Measurements from ENCODE around the gene FABP1. TPM values are rescaled to one million over a fixed set of nuclear protein-coding genes. Genes with fewer than 3 reads are reported as not detected.

FABP1 gene
- total RNA-seq, 1 donor from 2014 or later: not detected

DNA sequence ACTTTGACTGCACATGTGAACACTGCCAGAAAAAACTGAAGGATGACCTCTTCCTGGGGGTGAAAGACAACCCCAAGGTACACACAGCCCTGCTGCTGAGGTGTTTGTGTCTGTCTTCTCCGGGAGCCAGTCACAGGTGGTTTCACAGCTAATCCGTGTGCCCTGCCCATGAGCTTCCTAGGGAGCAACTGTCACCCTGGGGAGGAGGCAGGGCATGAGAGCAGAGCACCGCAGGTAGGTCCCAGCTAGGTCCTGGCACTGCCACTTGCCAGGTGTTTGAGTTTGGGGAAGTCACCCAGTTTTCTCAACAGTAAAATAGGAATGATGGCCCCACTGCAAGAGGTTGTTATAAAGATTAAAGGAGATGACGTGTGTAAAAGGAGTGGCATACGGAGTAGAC is 31.2 kb downstream of the FABP1 start:
- no peak for DNase-seq (ENCODE audit: low spot score)
- Mint-ChIP-seq H3K36me3 (ENCODE audit: low read depth) (no peaks in the 10 kb centered on the region), H3K27me3 (ENCODE audit: insufficient read depth) (peaks cover 2% of the 10 kb centered on the region), H3K27ac (no peak overlapping the region), H3K4me1 (ENCODE audit: low read depth) (no peaks in the 10 kb centered on the region), H3K4me3 (no peak overlapping the region), H3K9me3 (no peaks in the 10 kb centered on the region)
- intact Hi-C loops (cut with micrococcal nuclease): no loop called here

DNA sequence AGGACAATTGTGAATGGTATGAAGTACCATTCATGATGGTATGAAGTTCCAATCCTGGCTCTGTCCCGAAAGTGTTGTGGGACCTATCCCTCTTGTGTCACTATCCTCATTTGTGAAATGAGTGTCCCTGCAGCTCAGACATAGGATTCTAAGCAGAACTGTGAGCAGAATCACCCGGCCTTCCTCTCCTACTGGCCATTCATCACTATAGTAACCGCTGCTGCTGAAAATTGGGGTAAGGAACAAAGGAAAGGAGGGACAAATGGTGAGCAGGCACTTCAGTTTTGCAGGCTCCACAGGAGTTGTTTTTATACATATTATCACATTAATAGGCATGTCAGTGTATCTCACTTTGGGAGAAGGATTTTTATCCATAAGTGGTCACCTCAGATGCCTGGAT is 32.8 kb downstream of the FABP1 start:
- no peaks in the 10 kb centered on the region for H3K36me3 Mint-ChIP-seq (ENCODE audit: low read depth)
- no peak overlapping the region for H3K4me3 Mint-ChIP-seq
- intact Hi-C loops (cut with micrococcal nuclease): no loop called here
- DNase-seq (ENCODE audit: low spot score): no peak
- H3K9me3 Mint-ChIP-seq: no peaks in the 10 kb centered on the region
- peaks cover 15% of the 10 kb centered on the region for H3K4me1 Mint-ChIP-seq (ENCODE audit: low read depth)
- H3K27ac Mint-ChIP-seq: no peak overlapping the region
- no peaks in the 10 kb centered on the region for H3K27me3 Mint-ChIP-seq (ENCODE audit: insufficient read depth)

DNA sequence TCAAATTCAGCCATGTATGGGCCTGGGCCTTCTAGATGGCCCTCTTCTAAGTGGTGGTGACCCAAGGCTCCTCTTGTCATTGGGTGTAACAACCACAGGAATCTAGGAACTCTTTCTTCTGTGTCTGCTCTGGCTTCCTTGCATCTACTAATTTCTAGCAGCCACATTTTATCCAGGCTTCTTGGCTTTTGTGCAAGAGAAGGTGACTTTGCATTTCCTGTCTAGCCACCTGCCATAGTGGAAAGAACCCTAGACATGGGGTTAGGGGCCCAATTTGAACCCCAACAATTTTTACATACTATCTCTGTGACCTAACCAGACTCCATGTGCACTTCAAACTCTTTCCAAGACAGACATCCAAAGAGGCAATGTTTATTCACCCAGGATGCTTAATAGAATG is 35.1 kb downstream of the FABP1 start:
- no peak for DNase-seq (ENCODE audit: low spot score)
- Mint-ChIP-seq H3K9me3 (no peaks in the 10 kb centered on the region), H3K27me3 (ENCODE audit: insufficient read depth) (no peaks in the 10 kb centered on the region), H3K4me3 (no peak overlapping the region), H3K27ac (no peak overlapping the region), H3K4me1 (ENCODE audit: low read depth) (peaks cover 19% of the 10 kb centered on the region), H3K36me3 (ENCODE audit: low read depth) (no peaks in the 10 kb centered on the region)
- intact Hi-C loops (cut with micrococcal nuclease): no loop called here

DNA sequence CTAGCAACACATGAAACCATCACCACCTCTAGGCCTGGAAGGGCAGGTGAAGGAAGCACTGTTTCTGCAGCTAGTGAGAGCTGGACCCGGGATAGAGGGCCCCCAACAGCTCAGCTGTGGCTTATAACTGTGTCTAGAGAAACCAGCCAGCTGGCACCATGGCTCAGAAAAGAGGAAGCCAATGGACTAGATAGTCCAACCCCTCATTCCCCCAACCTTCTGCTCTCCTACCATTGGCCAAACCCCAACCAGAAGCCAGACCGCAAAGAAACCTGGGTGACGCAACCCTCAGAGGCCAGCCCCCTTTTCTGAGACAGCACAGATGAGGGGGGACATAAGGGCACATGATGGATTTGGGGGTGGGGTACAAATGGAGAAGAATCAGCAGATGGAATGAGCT is 35.9 kb downstream of the FABP1 start:
- DNase-seq (ENCODE audit: low spot score): no peak
- Mint-ChIP-seq H3K36me3 (ENCODE audit: low read depth) (no peaks in the 10 kb centered on the region), H3K4me3 (no peak overlapping the region), H3K9me3 (no peaks in the 10 kb centered on the region), H3K4me1 (ENCODE audit: low read depth) (peaks cover 19% of the 10 kb centered on the region), H3K27me3 (ENCODE audit: insufficient read depth) (no peaks in the 10 kb centered on the region), H3K27ac (no peak overlapping the region)
- intact Hi-C loops (cut with micrococcal nuclease): loop anchor here (2.0 kb wide), 1 partner anchor 21 kb away; no protein-coding TSS in a partner anchor

DNA sequence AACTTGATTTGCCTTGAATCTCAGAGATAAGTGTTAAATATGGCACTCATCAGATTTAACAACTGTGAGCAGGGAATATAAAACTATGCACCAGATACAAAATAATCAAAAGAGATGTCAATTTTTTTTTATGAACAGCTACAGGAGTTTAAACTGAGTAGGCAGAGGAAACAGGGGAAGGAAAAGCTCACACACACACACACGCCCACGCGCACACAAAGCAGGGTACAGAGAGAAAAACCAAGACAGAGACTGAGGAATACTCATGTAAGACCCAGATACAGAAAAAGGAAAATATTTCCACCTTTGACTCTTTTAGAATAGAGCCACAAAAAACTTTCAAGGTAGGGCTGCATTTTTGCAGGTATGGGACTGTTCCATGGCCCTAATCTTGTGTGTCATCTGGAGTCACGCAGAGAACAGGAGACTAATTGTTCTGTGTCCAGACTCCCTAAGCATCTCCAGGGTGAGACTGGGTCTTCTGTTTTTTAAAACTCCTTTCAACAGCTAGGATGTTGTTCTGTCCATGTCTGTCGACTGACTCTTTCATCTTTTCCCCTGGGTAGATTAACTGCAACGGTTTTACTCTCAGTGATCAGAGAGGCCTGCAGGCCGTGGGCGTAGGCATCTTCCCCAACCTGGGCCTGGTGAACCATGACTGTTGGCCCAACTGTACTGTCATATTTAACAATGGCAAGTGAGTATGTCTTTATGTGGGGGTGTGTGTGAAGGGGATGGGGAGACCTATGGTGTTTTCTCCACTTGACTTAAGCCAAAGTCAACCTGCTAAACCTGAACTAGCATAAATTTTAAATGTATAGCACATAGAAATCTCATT is 37.2 kb downstream of the FABP1 start:
- Mint-ChIP-seq H3K4me1 (ENCODE audit: low read depth) (peaks cover 19% of the 10 kb centered on the region), H3K27me3 (ENCODE audit: insufficient read depth) (no peaks in the 10 kb centered on the region), H3K27ac (peak overlapping the region; percentile 91), H3K36me3 (ENCODE audit: low read depth) (no peaks in the 10 kb centered on the region), H3K9me3 (no peaks in the 10 kb centered on the region), H3K4me3 (peak overlapping the region; percentile 32)
- intact Hi-C loops (cut with micrococcal nuclease): loop anchor here (2.0 kb wide), 1 partner anchor 20 kb away; no protein-coding TSS in a partner anchor
- no peak for DNase-seq (ENCODE audit: low spot score)

DNA sequence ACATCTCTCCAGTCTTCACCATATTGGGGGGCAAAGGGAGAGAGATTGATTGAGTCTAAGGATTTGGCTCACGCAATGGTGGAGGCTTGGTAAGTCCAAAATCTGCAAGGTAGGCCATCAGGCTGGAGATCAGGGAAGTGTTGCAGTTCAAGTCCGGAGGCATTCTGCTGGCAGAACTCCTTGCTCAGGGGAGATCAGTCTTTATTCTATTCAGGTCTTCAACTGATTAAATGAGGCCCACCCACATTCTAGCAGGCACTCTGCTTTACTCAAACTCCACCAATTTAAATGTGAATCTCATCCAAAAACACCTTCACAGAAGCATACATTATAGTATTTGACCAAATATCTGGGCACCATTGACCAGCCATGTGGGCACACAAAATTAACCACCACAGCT is 38.9 kb downstream of the FABP1 start:
- no peaks in the 10 kb centered on the region for H3K36me3 Mint-ChIP-seq (ENCODE audit: low read depth)
- intact Hi-C loops (cut with micrococcal nuclease): no loop called here
- H3K4me1 Mint-ChIP-seq (ENCODE audit: low read depth): peaks cover 19% of the 10 kb centered on the region
- no peak for DNase-seq (ENCODE audit: low spot score)
- no peak overlapping the region for H3K4me3 Mint-ChIP-seq
- H3K9me3 Mint-ChIP-seq: no peaks in the 10 kb centered on the region
- no peaks in the 10 kb centered on the region for H3K27me3 Mint-ChIP-seq (ENCODE audit: insufficient read depth)
- H3K27ac Mint-ChIP-seq: no peak overlapping the region

DNA sequence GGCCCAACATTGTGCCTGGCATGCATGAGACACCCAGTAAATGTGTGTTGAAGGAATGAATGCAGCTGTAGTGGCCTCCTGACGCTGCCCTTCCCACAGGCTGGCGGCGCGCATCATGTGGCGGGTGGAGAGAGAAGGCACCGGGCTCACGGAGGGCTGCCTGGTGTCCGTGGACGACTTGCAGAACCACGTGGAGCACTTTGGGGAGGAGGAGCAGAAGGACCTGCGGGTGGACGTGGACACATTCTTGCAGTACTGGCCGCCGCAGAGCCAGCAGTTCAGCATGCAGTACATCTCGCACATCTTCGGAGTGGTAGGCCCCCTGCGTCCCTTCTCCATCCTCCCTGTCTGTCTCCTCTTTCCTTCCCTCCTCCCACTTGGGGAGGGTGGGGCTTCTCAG is 40.1 kb downstream of the FABP1 start:
- DNase-seq (ENCODE audit: low spot score): no peak
- Mint-ChIP-seq H3K36me3 (ENCODE audit: low read depth) (no peaks in the 10 kb centered on the region), H3K27ac (no peak overlapping the region), H3K27me3 (ENCODE audit: insufficient read depth) (no peaks in the 10 kb centered on the region), H3K9me3 (no peaks in the 10 kb centered on the region), H3K4me1 (ENCODE audit: low read depth) (peaks cover 19% of the 10 kb centered on the region), H3K4me3 (no peak overlapping the region)
- intact Hi-C loops (cut with micrococcal nuclease): no loop called here

DNA sequence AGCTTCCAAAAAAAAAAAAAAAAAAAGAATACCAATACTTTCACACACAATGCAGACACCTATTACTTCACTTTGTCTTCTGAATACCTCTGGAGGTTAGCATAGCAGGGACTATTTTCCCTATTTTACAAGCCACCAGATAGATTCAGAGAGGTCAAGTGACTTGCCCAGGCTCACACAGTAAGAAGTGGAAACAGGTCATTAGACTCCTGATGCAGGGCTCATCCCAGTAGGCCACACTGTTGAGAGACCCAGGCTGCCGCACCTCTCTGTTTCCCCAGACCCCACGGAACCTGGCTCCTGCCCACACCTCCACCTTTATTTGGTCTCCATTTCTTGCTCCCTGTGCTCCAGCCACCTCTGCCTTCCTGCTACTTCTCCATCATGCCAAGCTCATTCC is 40.8 kb downstream of the FABP1 start:
- no peaks in the 10 kb centered on the region for H3K27me3 Mint-ChIP-seq (ENCODE audit: insufficient read depth)
- no peaks in the 10 kb centered on the region for H3K36me3 Mint-ChIP-seq (ENCODE audit: low read depth)
- peaks cover 19% of the 10 kb centered on the region for H3K4me1 Mint-ChIP-seq (ENCODE audit: low read depth)
- DNase-seq (ENCODE audit: low spot score): no peak
- H3K4me3 Mint-ChIP-seq: no peak overlapping the region
- intact Hi-C loops (cut with micrococcal nuclease): no loop called here
- H3K9me3 Mint-ChIP-seq: no peaks in the 10 kb centered on the region
- H3K27ac Mint-ChIP-seq: no peak overlapping the region

DNA sequence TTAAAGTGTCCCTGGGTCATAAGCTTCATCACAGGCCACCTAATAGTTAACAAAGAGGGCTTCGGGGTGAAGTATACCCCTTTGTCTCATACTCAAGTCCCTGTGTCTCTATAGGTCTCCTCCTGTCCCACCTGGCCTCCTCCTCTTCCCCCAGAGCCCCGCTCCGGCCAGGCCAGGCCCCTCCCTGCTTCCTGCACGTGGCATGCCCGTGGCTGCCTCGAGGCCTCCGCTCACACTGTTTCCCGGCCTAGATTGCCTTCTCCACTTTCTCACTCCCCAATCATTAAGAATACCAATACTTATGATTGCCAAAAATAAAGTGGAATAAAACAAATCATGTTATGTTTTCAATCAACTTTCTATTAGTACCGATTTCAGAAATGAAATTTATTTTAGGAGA is 41.5 kb downstream of the FABP1 start:
- DNase-seq (ENCODE audit: low spot score): no peak
- Mint-ChIP-seq H3K36me3 (ENCODE audit: low read depth) (no peaks in the 10 kb centered on the region), H3K4me3 (no peak overlapping the region), H3K9me3 (no peaks in the 10 kb centered on the region), H3K27me3 (ENCODE audit: insufficient read depth) (no peaks in the 10 kb centered on the region), H3K4me1 (ENCODE audit: low read depth) (peaks cover 17% of the 10 kb centered on the region), H3K27ac (no peak overlapping the region)
- intact Hi-C loops (cut with micrococcal nuclease): no loop called here

DNA sequence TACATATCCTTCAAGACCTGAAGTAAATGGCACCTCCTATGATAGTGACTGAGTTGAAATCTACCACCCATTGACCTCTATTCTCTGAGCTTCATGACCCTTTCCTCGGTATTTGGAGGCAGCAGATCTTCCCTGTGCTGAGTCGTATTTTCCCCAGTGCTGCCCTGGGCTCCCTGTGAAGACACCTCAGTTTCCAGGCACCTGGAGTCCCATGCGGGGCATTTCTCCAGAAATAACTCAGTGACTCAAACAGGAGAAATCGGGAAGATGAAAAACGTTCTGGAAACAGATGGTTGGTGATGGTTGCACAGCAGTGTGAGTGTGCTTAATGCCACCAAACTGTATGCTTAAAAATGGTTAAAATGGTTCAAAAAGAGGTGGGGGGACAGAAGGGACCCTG is 42.3 kb downstream of the FABP1 start:
- Mint-ChIP-seq H3K36me3 (ENCODE audit: low read depth) (no peaks in the 10 kb centered on the region), H3K4me1 (ENCODE audit: low read depth) (peaks cover 9% of the 10 kb centered on the region), H3K4me3 (no peak overlapping the region), H3K27ac (no peak overlapping the region), H3K9me3 (no peaks in the 10 kb centered on the region), H3K27me3 (ENCODE audit: insufficient read depth) (no peaks in the 10 kb centered on the region)
- no peak for DNase-seq (ENCODE audit: low spot score)
- intact Hi-C loops (cut with micrococcal nuclease): no loop called here

DNA sequence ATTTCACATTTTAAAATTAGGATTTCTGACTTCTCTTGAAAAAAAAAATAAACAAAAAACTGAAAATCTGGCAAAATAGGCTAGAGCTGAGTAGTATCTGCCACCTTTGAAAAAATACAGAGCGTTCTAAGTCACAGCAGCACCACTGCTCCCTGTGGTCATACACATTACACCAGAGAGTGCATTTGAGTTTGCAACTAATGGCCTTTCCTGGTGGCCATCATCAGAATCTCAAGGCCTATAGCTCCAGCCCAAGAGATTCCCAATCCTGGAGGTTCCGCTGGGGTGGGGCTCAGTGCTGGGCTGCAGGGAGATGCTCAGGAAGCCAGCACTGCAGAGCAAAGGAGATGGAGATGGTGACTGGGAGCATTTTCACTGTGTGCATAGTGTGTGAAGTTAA is 42.8 kb downstream of the FABP1 start:
- H3K27ac Mint-ChIP-seq: no peak overlapping the region
- no peak overlapping the region for H3K4me3 Mint-ChIP-seq
- intact Hi-C loops (cut with micrococcal nuclease): no loop called here
- no peaks in the 10 kb centered on the region for H3K36me3 Mint-ChIP-seq (ENCODE audit: low read depth)
- H3K9me3 Mint-ChIP-seq: no peaks in the 10 kb centered on the region
- peaks cover 4% of the 10 kb centered on the region for H3K4me1 Mint-ChIP-seq (ENCODE audit: low read depth)
- no peaks in the 10 kb centered on the region for H3K27me3 Mint-ChIP-seq (ENCODE audit: insufficient read depth)
- DNase-seq (ENCODE audit: low spot score): no peak

DNA sequence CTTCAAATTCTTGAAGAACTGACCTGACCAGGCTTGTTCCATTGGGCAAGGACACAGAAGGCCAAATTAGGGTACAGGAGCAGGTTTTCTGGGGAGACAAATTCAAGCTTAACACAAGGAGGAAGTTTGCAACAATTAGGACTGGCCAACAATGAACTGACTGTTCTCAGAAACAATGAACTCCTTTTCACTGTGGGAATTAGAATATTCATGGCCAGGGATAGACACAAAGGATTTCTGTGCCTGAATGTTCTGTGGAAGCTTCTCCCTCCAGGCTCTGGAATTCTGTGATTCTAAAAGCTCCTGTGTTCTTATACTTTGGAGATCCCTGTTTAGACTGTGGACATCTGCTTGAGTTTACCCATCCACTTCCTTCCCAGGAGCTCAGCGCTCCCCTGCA is 45.1 kb downstream of the FABP1 start:
- H3K9me3 Mint-ChIP-seq: no peaks in the 10 kb centered on the region
- no peak for DNase-seq (ENCODE audit: low spot score)
- H3K27me3 Mint-ChIP-seq (ENCODE audit: insufficient read depth): no peaks in the 10 kb centered on the region
- no peaks in the 10 kb centered on the region for H3K36me3 Mint-ChIP-seq (ENCODE audit: low read depth)
- intact Hi-C loops (cut with micrococcal nuclease): no loop called here
- H3K27ac Mint-ChIP-seq: no peak overlapping the region
- H3K4me1 Mint-ChIP-seq (ENCODE audit: low read depth): no peaks in the 10 kb centered on the region
- no peak overlapping the region for H3K4me3 Mint-ChIP-seq

DNA sequence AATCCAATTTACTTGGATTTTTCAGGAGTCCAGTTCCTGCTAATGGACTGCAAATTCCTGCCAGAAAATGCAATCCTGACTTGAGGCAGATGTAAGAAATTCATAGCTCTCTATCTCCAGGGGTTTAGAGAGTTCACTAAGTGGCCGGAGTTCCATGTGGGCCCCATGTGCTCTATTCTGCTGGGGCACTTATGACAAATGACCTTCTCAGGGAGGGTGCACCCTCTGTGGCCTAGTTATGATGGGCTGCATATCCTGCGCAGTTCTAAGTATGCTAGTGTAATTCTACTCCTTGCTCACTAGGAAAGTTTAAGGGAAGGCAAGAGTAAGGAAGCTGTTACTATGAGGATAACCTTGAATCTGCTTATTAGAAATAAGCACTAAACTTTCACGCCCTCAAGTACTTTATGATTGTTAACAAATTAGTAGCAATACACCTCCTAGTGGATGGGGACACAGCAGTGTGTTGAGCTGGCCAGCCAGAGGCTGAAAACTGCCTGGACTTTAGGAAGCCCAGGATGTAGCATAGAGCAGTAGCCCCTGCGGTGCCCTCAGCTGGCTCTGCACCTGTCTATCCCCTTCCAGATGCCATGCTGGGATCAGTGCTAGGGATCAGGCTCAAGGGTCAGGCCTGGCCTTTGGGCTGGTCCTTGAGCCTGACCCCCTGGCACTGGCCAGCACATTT is 45.8 kb downstream of the FABP1 start:
- Mint-ChIP-seq H3K4me1 (ENCODE audit: low read depth) (no peaks in the 10 kb centered on the region), H3K27me3 (ENCODE audit: insufficient read depth) (no peaks in the 10 kb centered on the region), H3K9me3 (no peaks in the 10 kb centered on the region), H3K27ac (no peak overlapping the region), H3K4me3 (no peak overlapping the region), H3K36me3 (ENCODE audit: low read depth) (no peaks in the 10 kb centered on the region)
- intact Hi-C loops (cut with micrococcal nuclease): no loop called here
- DNase-seq (ENCODE audit: low spot score): no peak
